B cell (primary cell): Measurements from ENCODE around the gene CAMK4. TPM values are rescaled to one million over a fixed set of nuclear protein-coding genes. Genes with fewer than 3 reads are reported as not detected.

Experiments
- ATAC-seq: fragments of 200-7000 bp; cut with Tn5 transposase; one replicate; pipeline ENCODE4 v1.10.0; 2021; ENCODE audit warnings: low read depth, mild to moderate bottlenecking, moderate number of reproducible peaks, moderate library complexity
- CTCF ChIA-PET: fragments of 350-600 bp; sonication (Branson Sonifier 250); formaldehyde crosslinking; loops from one replicate; lab custom pipeline; 2021; ENCODE audit warnings: antibody characterized with exemption, inconsistent platforms; lab: Charles Lee
- POLR2A ChIA-PET: fragments of 350-600 bp; sonication (Branson Sonifier 250); formaldehyde crosslinking; loops from one replicate; lab custom pipeline; 2021; ENCODE audit warnings: antibody characterized with exemption; lab: Charles Lee
- DNase-seq: peaks from one replicate; pipeline ENCODE4 v3.0.0; 2013
- H2AFZ ChIP-seq: 2 replicates; pipeline ENCODE4 v1.6.1; 2012; ENCODE audit warnings: mild to moderate bottlenecking, low read depth, low read length; ENCODE audit not compliant: insufficient read depth, poor library complexity, severe bottlenecking
- H3K27ac ChIP-seq, 2 donors: 1 replicate in 1 of 2; 2 replicates in 1 of 2; pipeline ENCODE4 v1.5.1; 2012 to 2013; ENCODE audit warnings: low read length in 2 of 2, mild to moderate bottlenecking in 2 of 2, moderate library complexity in 1 of 2
- H3K27me3 ChIP-seq, 4 experiments: fragments of 200-600 bp in 1 of 4; sonication (generic) in 1 of 4; replicated peaks in 1 of 4; 1 replicate in 2 of 4; 2 replicates in 2 of 4; pipeline versions ENCODE4 v1.6.1 to v1.7.0; 2013 to 2016; ENCODE audit warnings: low read length in 3 of 4, mild to moderate bottlenecking in 2 of 4, mixed read lengths in 1 of 4, moderate library complexity in 1 of 4; ENCODE audit not compliant: insufficient read depth in 4 of 4, control insufficient read depth in 3 of 4; ENCODE audit errors: control extremely low read depth in 1 of 4
- H3K36me3 ChIP-seq, 2 experiments: replicated peaks in 1 of 2; 1 replicate in 1 of 2; 2 replicates in 1 of 2; pipeline versions ENCODE4 v1.6.1 to v1.7.1; 2013; ENCODE audit warnings: low read length in 1 of 2; ENCODE audit not compliant: insufficient read depth in 2 of 2, control insufficient read depth in 1 of 2; ENCODE audit errors: control extremely low read depth in 1 of 2, extremely low read depth in 1 of 2
- H3K4me1 ChIP-seq, 2 donors: fragments of 200-600 bp in 1 of 2; sonication (generic) in 1 of 2; 1 replicate in 1 of 2; 2 replicates in 1 of 2; pipeline versions ENCODE4 v1.5.1 to v1.6.1; 2013 to 2017; ENCODE audit warnings: low read length in 2 of 2; ENCODE audit not compliant: control insufficient read depth in 2 of 2, insufficient read depth in 2 of 2
- H3K4me2 ChIP-seq: replicated peaks from 2 replicates; pipeline ENCODE3; 2012; ENCODE audit warnings: mild to moderate bottlenecking, low read depth, low read length; ENCODE audit not compliant: poor library complexity, severe bottlenecking
- H3K4me3 ChIP-seq, 5 experiments: fragments of 200-600 bp in 1 of 5; sonication (generic) in 1 of 5; 1 replicate in 3 of 5; 2 replicates in 2 of 5; pipeline versions ENCODE4 v1.5.1 to v1.7.0; 2011 to 2016; ENCODE audit warnings: low read length in 4 of 5, mild to moderate bottlenecking in 4 of 5, low read depth in 2 of 5, control low read depth in 1 of 5, moderate library complexity in 1 of 5; ENCODE audit not compliant: insufficient read depth in 1 of 5; ENCODE audit errors: control extremely low read depth in 1 of 5, extremely low read depth in 1 of 5
- H3K79me2 ChIP-seq: fragments of 200-600 bp; sonication (generic); one replicate; pipeline ENCODE4 v1.6.0; 2016; ENCODE audit warnings: low read length; ENCODE audit not compliant: control insufficient read depth, insufficient read depth
- H3K9ac ChIP-seq: fragments of 200-600 bp; sonication (generic); 2 replicates; pipeline ENCODE4 v1.6.1; 2017; ENCODE audit warnings: mild to moderate bottlenecking, low read length, moderate library complexity
- H3K9me3 ChIP-seq, 3 donors: one replicate each; pipeline versions ENCODE4 v1.6.1 to v1.7.1; 2013; ENCODE audit warnings: low read length in 2 of 3; ENCODE audit not compliant: control insufficient read depth in 2 of 3, insufficient read depth in 1 of 3; ENCODE audit errors: control extremely low read depth in 1 of 3
- H4K20me1 ChIP-seq: 2 replicates; pipeline ENCODE4 v1.6.0; 2012; ENCODE audit warnings: mild to moderate bottlenecking, low read length; ENCODE audit not compliant: insufficient read depth, control insufficient read depth, poor library complexity, severe bottlenecking
- H3K27ac Mint-ChIP-seq: one replicate; pipeline ENCODE4 v1.8.0; 2021; ENCODE audit warnings: mixed read lengths
- H3K27me3 Mint-ChIP-seq: one replicate; pipeline ENCODE4 v1.8.0; 2021; ENCODE audit warnings: mixed read lengths
- H3K4me1 Mint-ChIP-seq: one replicate; pipeline ENCODE4 v1.8.0; 2021; ENCODE audit warnings: mixed read lengths
- H3K4me3 Mint-ChIP-seq: one replicate; pipeline ENCODE4 v1.8.0; 2021; ENCODE audit warnings: mixed read lengths
- H3K9me3 Mint-ChIP-seq: one replicate; pipeline ENCODE4 v1.8.0; 2022; ENCODE audit warnings: mixed read lengths; ENCODE audit not compliant: insufficient read depth
- CTCF ChIP-seq: fragments of 200-600 bp; IDR thresholded peaks from one replicate; pipeline ENCODE4 v1.8.0; 2022; ENCODE audit warnings: antibody characterized with exemption, mild to moderate bottlenecking
- EZH2 ChIP-seq: IDR thresholded peaks from 2 replicates; pipeline ENCODE4 v1.6.1; 2012; ENCODE audit warnings: borderline replicate concordance, low read depth, mild to moderate bottlenecking, moderate library complexity, low read length; ENCODE audit not compliant: insufficient read depth, poor library complexity, severe bottlenecking
- WGBS: methylation state at CpG from one replicate; pipeline ENCODE4 v1.1.5; 2013; ENCODE audit warnings: missing lambda C conversion rate; ENCODE audit not compliant: insufficient coverage; 5-methylcytosine and 5-hydroxymethylcytosine counted together
- intact Hi-C: fragments of 100-400 bp; cut with micrococcal nuclease; formaldehyde crosslinking; loops from one replicate; pipeline ENCODE4 v1.10.0; 2022
- polyA plus RNA-seq: library from polyadenylated mRNA; depleted of rRNA; stranded (reverse); fragments of >200 nt; gene quantifications from 2 replicates; pipeline ENCODE4 v1.2.3, GENCODE V29; 2012
- total RNA-seq, 2 donors: library from RNA; stranded (reverse); fragments of 120-200 nt in 1 of 2; gene quantifications; 1 replicate in 1 of 2; 2 replicates in 1 of 2; pipeline versions ENCODE4 v1.2.3 to v1.2.4, GENCODE V29; 2013 to 2022

CAMK4 gene
- total and polyA plus RNA-seq, 2 donors (not counting 1 experiment from before 2014, with no cell fraction given): 0.78 to 4.8 TPM

DNA sequence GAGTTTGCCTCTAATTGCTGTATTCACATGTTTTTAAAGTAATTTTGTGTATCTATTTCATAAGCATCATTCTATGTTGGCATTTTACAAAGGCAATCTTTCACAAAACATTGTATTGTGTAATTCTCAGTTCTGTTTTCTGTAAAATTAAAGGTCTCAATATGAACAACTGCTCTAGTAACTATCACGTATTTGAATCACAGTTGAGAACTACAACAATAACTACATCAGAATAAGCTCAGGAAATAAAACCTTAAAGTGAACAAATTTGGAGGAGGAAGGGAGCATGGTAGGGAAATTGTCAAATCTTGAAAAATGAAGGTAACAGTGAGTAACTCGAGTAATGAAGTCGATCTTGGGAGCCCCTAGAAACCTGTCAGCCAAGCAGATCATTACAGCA is 22.5 kb upstream of the CAMK4 start:
- H3K4me1 Mint-ChIP-seq: no peaks in the 10 kb centered on the region
- Histone ChIP-seq H3K27ac (no peak overlapping the region), H4K20me1 (no peaks in the 10 kb centered on the region), H3K4me2 (no peak overlapping the region), H3K4me1 (no peaks in the 10 kb centered on the region), H3K9ac (no peak overlapping the region), H2AFZ (no peak overlapping the region), H3K4me3 (no peak overlapping the region), H3K27me3 (peaks cover 0 to 4% (median 0%) of the 10 kb centered on the region in 4 experiments), H3K9me3 (no peaks in the 10 kb centered on the region), H3K36me3 (no peaks in the 10 kb centered on the region), H3K79me2 (no peaks in the 10 kb centered on the region)
- no peak overlapping the region for H3K4me3 Mint-ChIP-seq
- TF ChIP-seq EZH2 (no peak), CTCF (no peak)
- intact Hi-C loops: no loop called here
- ChIA-PET POLR2A (no interaction called here), CTCF (no interaction called here)
- H3K9me3 Mint-ChIP-seq: no peaks in the 10 kb centered on the region
- H3K27me3 Mint-ChIP-seq: peaks cover 14% of the 10 kb centered on the region
- DNase-seq (no peak), ATAC-seq (no peak)
- no peak overlapping the region for H3K27ac Mint-ChIP-seq
- WGBS: no CpG with 5 or more reads among the region's 3 CpGs

DNA sequence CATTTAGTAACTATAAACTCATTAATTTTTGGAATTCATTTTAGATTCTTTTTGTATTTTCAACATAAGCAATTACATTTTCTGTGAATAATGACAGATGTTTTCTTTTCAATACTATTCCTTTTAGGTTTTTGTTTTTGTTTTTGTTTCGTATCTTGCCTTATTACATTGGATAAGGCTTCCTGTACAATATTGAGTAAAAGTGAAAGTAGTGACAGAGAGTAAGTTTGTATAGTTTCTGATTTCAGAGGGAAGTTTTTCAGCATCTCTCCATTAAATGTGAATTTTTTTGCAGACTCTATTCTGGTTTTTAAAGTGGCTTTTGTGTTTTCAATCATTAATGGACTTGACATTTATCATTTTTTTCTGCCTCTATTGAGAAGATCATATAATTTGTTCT is 12.8 kb upstream of the CAMK4 start:
- intact Hi-C loops: no loop called here
- no CpG with 5 or more reads among the region's 1 CpG for WGBS
- H3K27me3 ChIP-seq: no peaks in the 10 kb centered on the region
- H4K20me1 ChIP-seq: no peaks in the 10 kb centered on the region
- H3K4me1 ChIP-seq: no peaks in the 10 kb centered on the region
- DNase-seq: no peak
- H3K4me3 ChIP-seq: no peak overlapping the region
- Mint-ChIP-seq H3K4me3 (no peak overlapping the region), H3K9me3 (no peaks in the 10 kb centered on the region), H3K4me1 (peaks cover 4% of the 10 kb centered on the region), H3K27ac (no peak overlapping the region), H3K27me3 (no peaks in the 10 kb centered on the region)
- no peaks in the 10 kb centered on the region for H3K36me3 ChIP-seq
- ChIA-PET POLR2A (no interaction called here), CTCF (interaction anchor here (0.5 to 1.3 kb wide), 2 partner anchors 11 to 286 kb away, joined by 3 read pairs; no protein-coding TSS in a partner anchor)
- ATAC-seq: no peak
- no peak overlapping the region for H3K4me2 ChIP-seq
- no peak overlapping the region for H3K9ac ChIP-seq
- H3K27ac ChIP-seq: no peak overlapping the region
- no peaks in the 10 kb centered on the region for H3K79me2 ChIP-seq
- no peaks in the 10 kb centered on the region for H3K9me3 ChIP-seq
- no peak for TF ChIP-seq EZH2
- TF ChIP-seq CTCF: no peak
- no peak overlapping the region for H2AFZ ChIP-seq
